Measurements from ENCODE around the gene BAIAP2L1. TPM values are rescaled to one million over a fixed set of nuclear protein-coding genes. Genes with fewer than 3 reads are reported as not detected.

The BAIAP2L1 gene
- total and polyA plus RNA-seq, 9 of the 15 experiments (the other 6 are each of a cell fraction or from before 2014, with no cell fraction given), result 4.2 to 29.8 (median 15.5) TPM

DNA sequence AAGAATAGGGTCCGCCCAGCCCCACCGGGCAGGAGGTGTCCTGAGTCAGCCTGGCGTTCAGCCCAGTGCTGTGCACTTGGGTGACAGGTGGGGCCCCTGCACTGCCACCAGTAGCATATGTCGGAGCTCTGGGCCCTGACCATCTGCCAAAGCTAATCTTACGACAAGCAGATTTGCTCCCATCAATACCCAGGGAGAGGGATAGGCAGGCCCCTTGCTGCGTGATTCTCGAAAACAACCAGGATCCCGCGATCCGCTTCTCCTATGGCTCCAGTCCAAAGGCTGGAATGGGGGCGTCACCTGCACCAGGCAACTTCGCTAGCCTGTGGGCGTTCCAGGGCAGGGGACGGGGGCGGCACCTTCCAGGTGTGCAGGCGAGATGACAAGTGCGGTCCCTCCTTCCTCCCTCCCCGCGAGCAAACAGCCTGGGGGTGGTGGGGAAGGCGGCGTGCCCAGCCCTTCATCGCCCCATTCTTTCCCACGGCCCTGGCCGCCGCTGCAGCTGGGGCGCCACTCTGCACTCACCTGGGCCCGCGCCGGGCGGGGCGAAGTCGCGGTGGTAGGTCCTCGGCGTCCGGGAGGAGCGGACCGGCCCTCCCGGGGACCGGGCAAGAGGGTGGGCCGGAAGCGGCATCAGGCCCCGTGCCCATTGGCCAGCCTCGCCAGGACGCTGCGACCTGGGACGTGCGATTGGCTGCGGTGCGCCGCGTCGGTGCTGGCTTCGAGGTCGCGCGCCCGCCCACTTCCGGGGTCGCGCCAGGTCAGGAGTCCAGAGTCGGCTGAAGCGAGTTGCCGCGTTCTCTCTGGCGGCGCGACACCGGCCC lies 149.1 kb downstream of the BAIAP2L1 start, which contains the start of gene TECPR1 (continued):
- TF ChIP-seq NFIX (CRISPR knock-in tag; IDR thresholded peaks at IDR 0.05; ENCODE audit: low read depth), result no peak
- TF ChIP-seq CXXC5 (CRISPR knock-in tag; IDR thresholded peaks at IDR 0.05), result peak; percentile 96
- TF ChIP-seq FOXJ2 (tag; IDR thresholded peaks at IDR 0.05), result no peak
- TF ChIP-seq HBP1 (CRISPR knock-in tag; IDR thresholded peaks at IDR 0.05), result no peak
- TF ChIP-seq ZNF75A (CRISPR knock-in tag; IDR thresholded peaks at IDR 0.05), result no peak
- TF ChIP-seq FOXO4 (CRISPR knock-in tag; IDR thresholded peaks at IDR 0.05), result no peak
- TF ChIP-seq, protein P1, sequence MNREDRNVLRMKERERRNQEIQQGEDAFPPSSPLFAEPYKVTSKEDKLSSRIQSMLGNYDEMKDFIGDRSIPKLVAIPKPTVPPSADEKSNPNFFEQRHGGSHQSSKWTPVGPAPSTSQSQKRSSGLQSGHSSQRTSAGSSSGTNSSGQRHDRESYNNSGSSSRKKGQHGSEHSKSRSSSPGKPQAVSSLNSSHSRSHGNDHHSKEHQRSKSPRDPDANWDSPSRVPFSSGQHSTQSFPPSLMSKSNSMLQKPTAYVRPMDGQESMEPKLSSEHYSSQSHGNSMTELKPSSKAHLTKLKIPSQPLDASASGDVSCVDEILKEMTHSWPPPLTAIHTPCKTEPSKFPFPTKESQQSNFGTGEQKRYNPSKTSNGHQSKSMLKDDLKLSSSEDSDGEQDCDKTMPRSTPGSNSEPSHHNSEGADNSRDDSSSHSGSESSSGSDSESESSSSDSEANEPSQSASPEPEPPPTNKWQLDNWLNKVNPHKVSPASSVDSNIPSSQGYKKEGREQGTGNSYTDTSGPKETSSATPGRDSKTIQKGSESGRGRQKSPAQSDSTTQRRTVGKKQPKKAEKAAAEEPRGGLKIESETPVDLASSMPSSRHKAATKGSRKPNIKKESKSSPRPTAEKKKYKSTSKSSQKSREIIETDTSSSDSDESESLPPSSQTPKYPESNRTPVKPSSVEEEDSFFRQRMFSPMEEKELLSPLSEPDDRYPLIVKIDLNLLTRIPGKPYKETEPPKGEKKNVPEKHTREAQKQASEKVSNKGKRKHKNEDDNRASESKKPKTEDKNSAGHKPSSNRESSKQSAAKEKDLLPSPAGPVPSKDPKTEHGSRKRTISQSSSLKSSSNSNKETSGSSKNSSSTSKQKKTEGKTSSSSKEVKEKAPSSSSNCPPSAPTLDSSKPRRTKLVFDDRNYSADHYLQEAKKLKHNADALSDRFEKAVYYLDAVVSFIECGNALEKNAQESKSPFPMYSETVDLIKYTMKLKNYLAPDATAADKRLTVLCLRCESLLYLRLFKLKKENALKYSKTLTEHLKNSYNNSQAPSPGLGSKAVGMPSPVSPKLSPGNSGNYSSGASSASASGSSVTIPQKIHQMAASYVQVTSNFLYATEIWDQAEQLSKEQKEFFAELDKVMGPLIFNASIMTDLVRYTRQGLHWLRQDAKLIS (CRISPR knock-in tag; IDR thresholded peaks at IDR 0.05), result no peak
- TF ChIP-seq, protein P2, sequence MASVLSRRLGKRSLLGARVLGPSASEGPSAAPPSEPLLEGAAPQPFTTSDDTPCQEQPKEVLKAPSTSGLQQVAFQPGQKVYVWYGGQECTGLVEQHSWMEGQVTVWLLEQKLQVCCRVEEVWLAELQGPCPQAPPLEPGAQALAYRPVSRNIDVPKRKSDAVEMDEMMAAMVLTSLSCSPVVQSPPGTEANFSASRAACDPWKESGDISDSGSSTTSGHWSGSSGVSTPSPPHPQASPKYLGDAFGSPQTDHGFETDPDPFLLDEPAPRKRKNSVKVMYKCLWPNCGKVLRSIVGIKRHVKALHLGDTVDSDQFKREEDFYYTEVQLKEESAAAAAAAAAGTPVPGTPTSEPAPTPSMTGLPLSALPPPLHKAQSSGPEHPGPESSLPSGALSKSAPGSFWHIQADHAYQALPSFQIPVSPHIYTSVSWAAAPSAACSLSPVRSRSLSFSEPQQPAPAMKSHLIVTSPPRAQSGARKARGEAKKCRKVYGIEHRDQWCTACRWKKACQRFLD (CRISPR knock-in tag; IDR thresholded peaks at IDR 0.05), result peak; percentile 60; the same call in 1 of the 2 replicates
- no peak for TF ChIP-seq FOXK2 (conservative IDR thresholded peaks at IDR 0.05 in 1 of 2, IDR thresholded peaks at IDR 0.05 in 1 of 2; ENCODE audit: low read depth in 2 of 2)
- no peak for TF ChIP-seq SNIP1 (IDR thresholded peaks at IDR 0.05; ENCODE audit: low read depth)
- TF ChIP-seq RERE (CRISPR knock-in tag; IDR thresholded peaks at IDR 0.05; ENCODE audit: borderline replicate concordance), result no peak
- TF ChIP-seq HDGF (IDR thresholded peaks at IDR 0.05), result no peak
